ENCODE data around the gene SIRT3. TPM values are rescaled to one million over a fixed set of nuclear protein-coding genes. Genes with fewer than 3 reads are reported as not detected.

SIRT3 gene
- total RNA-seq, 1 donor from 2014 or later: 22.4 TPM

Other genes with a start within 250 kb of the SIRT3 start
- not detected in 2 replicates for gene SCGB1C1, start 43.3 kb downstream of the SIRT3 start, total RNA-seq (ENCODE audit: low replicate concordance)
- 13.1 and 16.8 TPM in 2 replicates for gene BET1L, start 28.9 kb downstream of the SIRT3 start, total RNA-seq (ENCODE audit: low replicate concordance)
- gene RIC8A, start 28.6 kb downstream of the SIRT3 start, total RNA-seq (ENCODE audit: low replicate concordance): 45.0 and 67.2 TPM in 2 replicates
- gene PSMD13, start 634 bp upstream of the SIRT3 start, total RNA-seq (ENCODE audit: low replicate concordance): 90.6 and 106 TPM in 2 replicates
- gene NLRP6, start 42.1 kb upstream of the SIRT3 start, total RNA-seq (ENCODE audit: low replicate concordance): not detected in 2 replicates
- 20.5 and 44.4 TPM in 2 replicates for gene PGGHG, start 52.8 kb upstream of the SIRT3 start, total RNA-seq (ENCODE audit: low replicate concordance)
- gene IFITM5, start 63.2 kb upstream of the SIRT3 start, total RNA-seq (ENCODE audit: low replicate concordance): not detected in 2 replicates
- 10.5 and 63.9 TPM in 2 replicates for gene IFITM2, start 71.5 kb upstream of the SIRT3 start, total RNA-seq (ENCODE audit: low replicate concordance)
- 13.3 and 48.6 TPM in 2 replicates for gene IFITM1, start 77.7 kb upstream of the SIRT3 start, total RNA-seq (ENCODE audit: low replicate concordance)
- gene IFITM3, start 84.5 kb upstream of the SIRT3 start, total RNA-seq (ENCODE audit: low replicate concordance): 19.8 and 61.7 TPM in 2 replicates
- 16.4 and 110 TPM in 2 replicates for gene B4GALNT4, start 133.2 kb upstream of the SIRT3 start, total RNA-seq (ENCODE audit: low replicate concordance)
- gene PKP3, start 157.9 kb upstream of the SIRT3 start, total RNA-seq (ENCODE audit: low replicate concordance): 6.5 and 8.5 TPM in 2 replicates
- 5.4 and 8.4 TPM in 2 replicates for gene SIGIRR, start 178.7 kb upstream of the SIRT3 start, total RNA-seq (ENCODE audit: low replicate concordance)
- 1.3 and 4.7 TPM in 2 replicates for gene ANO9, start 205.7 kb upstream of the SIRT3 start, total RNA-seq (ENCODE audit: low replicate concordance)
- 24.7 and 44.2 TPM in 2 replicates for gene PTDSS2, start 213.9 kb upstream of the SIRT3 start, total RNA-seq (ENCODE audit: low replicate concordance)

All from neural progenitor cell (in vitro differentiated cells).